ENCODE measurements around the gene CPEB4.

GRCh38 chr5:173853370-173854131 is 34.6 kb upstream of the CPEB4 start:
- no peak for TF ChIP-seq POLR2A (IDR thresholded peaks at IDR 0.05)
- TF ChIP-seq CTCF (IDR thresholded peaks at IDR 0.05): no peak
- TF ChIP-seq POLR2AphosphoS5 (IDR thresholded peaks at IDR 0.05): no peak
- TF ChIP-seq EP300 (IDR thresholded peaks at IDR 0.05): no peak

Measured in gastroesophageal sphincter (tissue), 3 donors.